Large intestine (tissue), 3 donors: Measurements from ENCODE around the gene ATP6V0C. TPM values are rescaled to one million over a fixed set of nuclear protein-coding genes. Genes with fewer than 3 reads are reported as not detected.

Experiments used
- DNase-seq, 2 donors: peaks; one replicate each; pipeline versions ENCODE4 v3.0.0 to v3.0.0-alpha.2; 2013
- H3K27ac ChIP-seq: one replicate; pipeline ENCODE4 v1.5.1; 2013; ENCODE audit warnings: low read length
- H3K27me3 ChIP-seq: 2 replicates; pipeline ENCODE4 v1.6.1; 2013; ENCODE audit warnings: low read length; ENCODE audit not compliant: control insufficient read depth, insufficient read depth
- H3K36me3 ChIP-seq: 2 replicates; pipeline ENCODE4 v1.6.1; 2013; ENCODE audit warnings: low read length; ENCODE audit not compliant: control insufficient read depth, insufficient read depth
- H3K4me1 ChIP-seq: one replicate; pipeline ENCODE4 v1.6.1; 2013; ENCODE audit warnings: low read length; ENCODE audit not compliant: control insufficient read depth, insufficient read depth
- H3K4me3 ChIP-seq: one replicate; pipeline ENCODE4 v1.5.1; 2013; ENCODE audit warnings: low read length
- H3K9me3 ChIP-seq: one replicate; pipeline ENCODE4 v1.6.1; 2013; ENCODE audit warnings: mild to moderate bottlenecking, low read depth, low read length, moderate library complexity; ENCODE audit not compliant: control insufficient read depth
- WGBS: methylation state at CpG from one replicate; pipeline ENCODE4 v1.1.5; 2013; ENCODE audit warnings: low lambda C conversion rate; ENCODE audit not compliant: insufficient coverage; 5-methylcytosine and 5-hydroxymethylcytosine counted together
- polyA plus RNA-seq: library from polyadenylated mRNA; unstranded; fragments of 120-200 nt; gene quantifications from one replicate; pipeline ENCODE4 v1.2.1, GENCODE V29; 2013

ATP6V0C gene
- polyA plus RNA-seq, 1 donor, result 246 TPM

DNA sequence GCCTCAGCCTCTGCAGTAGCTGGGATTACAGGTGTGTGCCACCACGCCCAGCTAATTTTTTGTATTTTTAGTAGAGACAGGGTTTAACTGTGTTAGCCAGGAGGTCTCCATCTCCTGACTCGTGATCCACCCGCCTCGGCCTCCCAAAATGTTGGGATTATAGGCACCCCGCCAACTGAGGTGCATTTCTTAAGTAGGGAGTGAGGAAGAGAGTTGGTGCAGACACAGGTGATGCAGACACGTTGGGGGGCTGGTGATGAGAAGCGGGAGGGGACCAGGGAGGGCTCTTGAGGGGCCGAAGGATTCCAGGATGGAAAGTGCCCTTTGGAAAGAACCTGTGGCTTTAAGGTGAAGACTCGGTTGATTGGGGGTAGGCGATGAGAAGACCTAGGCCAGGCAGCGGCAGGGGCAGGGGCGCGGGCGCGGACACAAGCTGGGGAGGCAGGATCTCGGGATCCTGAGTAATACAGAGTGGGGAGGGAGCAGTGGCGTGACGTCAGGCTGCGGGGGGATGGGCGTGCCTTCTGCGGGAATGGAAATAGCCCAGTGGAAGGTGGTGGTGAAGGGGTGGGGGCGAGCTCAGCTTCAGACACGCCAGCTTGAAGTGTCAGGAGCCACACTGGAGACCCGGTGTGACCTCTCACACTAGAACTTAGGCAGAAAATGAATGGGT lies 2.5 kb upstream of the ATP6V0C start:
- H3K27me3 ChIP-seq, result no peaks in the 10 kb centered on the region
- peaks cover 34% of the 10 kb centered on the region for H3K4me1 ChIP-seq
- peaks cover 3% of the 10 kb centered on the region for H3K36me3 ChIP-seq
- no peaks in the 10 kb centered on the region for H3K9me3 ChIP-seq
- H3K4me3 ChIP-seq, result no peak overlapping the region
- no CpG with 5 or more reads among the region's 24 CpGs for WGBS
- no peak overlapping the region for H3K27ac ChIP-seq
- DNase-seq, result peak; percentile 67 to 72

GRCh38 chr16:2511996-2512734 lies 1.6 kb upstream of the ATP6V0C start:
- H3K4me3 ChIP-seq, result no peak overlapping the region
- no CpG with 5 or more reads among the region's 17 CpGs for WGBS
- peak overlapping the region; percentile 74 for H3K27ac ChIP-seq
- H3K4me1 ChIP-seq, result peaks cover 43% of the 10 kb centered on the region
- H3K27me3 ChIP-seq, result no peaks in the 10 kb centered on the region
- no peak for DNase-seq
- H3K36me3 ChIP-seq, result peaks cover 10% of the 10 kb centered on the region
- no peaks in the 10 kb centered on the region for H3K9me3 ChIP-seq

DNA sequence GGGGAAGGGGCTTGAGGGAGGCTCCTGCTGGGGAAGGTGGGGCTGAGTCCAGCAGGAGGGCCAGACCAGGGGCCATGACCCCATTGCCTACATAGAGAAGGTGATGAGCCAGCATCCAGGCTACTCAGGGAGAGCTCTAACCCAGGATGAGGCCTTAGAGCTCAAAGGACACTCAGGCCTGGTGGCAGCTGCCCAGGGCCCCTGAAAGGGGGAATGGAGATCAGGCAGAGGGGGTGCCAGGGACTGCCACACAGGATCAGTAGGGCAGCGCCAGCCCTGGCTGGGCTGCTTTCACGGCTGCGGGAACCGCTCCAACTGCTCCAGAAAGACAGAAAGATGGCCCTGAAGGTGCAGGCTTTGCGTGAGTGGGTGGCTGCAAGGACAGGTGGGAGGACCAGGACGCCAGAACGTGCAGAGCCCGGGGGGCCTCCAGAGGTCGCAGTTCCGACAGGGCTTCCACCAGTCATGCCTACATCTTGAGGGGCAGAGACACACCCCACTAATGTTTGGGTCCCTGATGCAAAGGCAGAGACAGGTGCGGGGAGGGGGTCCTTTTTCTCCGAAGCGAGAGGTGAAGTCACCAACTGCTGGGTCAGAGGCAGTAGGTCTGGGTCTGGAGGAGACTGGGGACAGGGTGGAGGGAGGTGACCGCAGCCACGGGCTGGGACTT lies 882 bp upstream of the ATP6V0C start:
- Histone ChIP-seq H3K9me3 (no peaks in the 10 kb centered on the region), H3K27me3 (no peaks in the 10 kb centered on the region), H3K27ac (peak overlapping the region; percentile 74), H3K4me3 (peak overlapping the region; percentile 40), H3K36me3 (peaks cover 10% of the 10 kb centered on the region), H3K4me1 (peaks cover 46% of the 10 kb centered on the region)
- peak in 1 of 2 donors; percentile 59 for DNase-seq
- no CpG with 5 or more reads among the region's 15 CpGs for WGBS

DNA sequence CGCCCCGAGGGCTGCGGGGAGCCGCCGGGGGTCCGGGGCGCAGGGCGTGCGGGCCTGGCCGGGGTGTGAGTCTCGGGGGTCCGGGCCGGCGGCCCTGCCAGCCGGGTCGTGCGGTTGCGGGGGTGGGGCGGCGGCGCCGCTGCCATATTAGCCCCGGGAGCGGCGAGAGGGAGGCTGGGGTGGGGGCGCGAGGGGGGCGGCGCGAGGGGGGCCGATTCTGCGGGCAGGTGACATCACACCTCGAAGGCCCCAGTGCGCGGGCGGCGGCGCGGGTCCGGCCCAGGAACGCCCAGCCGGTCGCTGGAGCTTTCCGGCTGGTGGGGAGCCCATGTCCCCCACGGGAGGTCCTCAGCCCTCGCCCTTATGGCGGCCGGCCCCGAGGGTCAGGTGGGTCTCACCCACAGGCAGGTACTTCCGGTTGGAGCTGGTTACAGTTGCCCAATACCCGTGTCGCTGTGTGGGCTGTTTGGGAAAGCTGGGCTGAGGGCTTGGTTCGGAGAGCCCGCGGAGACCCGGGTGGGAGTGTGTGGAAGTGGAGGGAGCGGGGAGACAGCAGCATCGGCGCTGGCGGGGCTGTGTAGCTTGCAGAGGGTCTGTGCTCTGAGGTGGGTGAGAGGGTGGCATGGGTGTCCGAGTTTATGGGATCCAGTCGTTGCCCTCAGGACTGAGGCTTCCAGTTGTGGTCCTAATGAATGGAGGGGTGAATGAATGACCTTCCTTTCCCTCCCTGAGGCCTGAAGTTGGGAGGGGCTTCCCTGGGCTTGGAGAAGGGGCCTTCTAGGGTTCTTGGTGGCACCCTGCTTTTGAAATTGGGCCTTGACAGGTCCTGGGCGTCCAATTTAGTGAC lies 804 bp downstream of the ATP6V0C start:
- Histone ChIP-seq H3K27me3 (no peaks in the 10 kb centered on the region), H3K4me3 (peak overlapping the region; percentile 82), H3K9me3 (peaks cover 6% of the 10 kb centered on the region), H3K36me3 (peaks cover 22% of the 10 kb centered on the region), H3K4me1 (peaks cover 62% of the 10 kb centered on the region), H3K27ac (peak overlapping the region; percentile 90)
- DNase-seq, result peak in 1 of 2 donors; percentile 45
- no CpG with 5 or more reads among the region's 63 CpGs for WGBS

- peak in 1 of 2 donors; percentile 59 for DNase-seq
- no peaks in the 10 kb centered on the region for H3K27me3 ChIP-seq
- H3K27ac ChIP-seq, result peak overlapping the region; percentile 84
- H3K36me3 ChIP-seq, result peaks cover 23% of the 10 kb centered on the region
- no CpG with 5 or more reads among the region's 14 CpGs for WGBS
- peaks cover 6% of the 10 kb centered on the region for H3K9me3 ChIP-seq
- H3K4me3 ChIP-seq, result peak overlapping the region; percentile 82
- H3K4me1 ChIP-seq, result peaks cover 63% of the 10 kb centered on the region
Observed at GRCh38 chr16:2515180-2515851, 1.6 kb downstream of the ATP6V0C start.

- 83% methylated on average over 4 of the region's 11 CpGs for WGBS
- Histone ChIP-seq H3K4me1 (peaks cover 63% of the 10 kb centered on the region), H3K27ac (peak overlapping the region; percentile 54), H3K9me3 (peaks cover 6% of the 10 kb centered on the region), H3K27me3 (no peaks in the 10 kb centered on the region), H3K4me3 (peak overlapping the region; percentile 82), H3K36me3 (peaks cover 23% of the 10 kb centered on the region)
- peak; percentile 64 to 73 for DNase-seq
Observed at GRCh38 chr16:2516391-2517240, 2.9 kb downstream of the ATP6V0C start.

DNA sequence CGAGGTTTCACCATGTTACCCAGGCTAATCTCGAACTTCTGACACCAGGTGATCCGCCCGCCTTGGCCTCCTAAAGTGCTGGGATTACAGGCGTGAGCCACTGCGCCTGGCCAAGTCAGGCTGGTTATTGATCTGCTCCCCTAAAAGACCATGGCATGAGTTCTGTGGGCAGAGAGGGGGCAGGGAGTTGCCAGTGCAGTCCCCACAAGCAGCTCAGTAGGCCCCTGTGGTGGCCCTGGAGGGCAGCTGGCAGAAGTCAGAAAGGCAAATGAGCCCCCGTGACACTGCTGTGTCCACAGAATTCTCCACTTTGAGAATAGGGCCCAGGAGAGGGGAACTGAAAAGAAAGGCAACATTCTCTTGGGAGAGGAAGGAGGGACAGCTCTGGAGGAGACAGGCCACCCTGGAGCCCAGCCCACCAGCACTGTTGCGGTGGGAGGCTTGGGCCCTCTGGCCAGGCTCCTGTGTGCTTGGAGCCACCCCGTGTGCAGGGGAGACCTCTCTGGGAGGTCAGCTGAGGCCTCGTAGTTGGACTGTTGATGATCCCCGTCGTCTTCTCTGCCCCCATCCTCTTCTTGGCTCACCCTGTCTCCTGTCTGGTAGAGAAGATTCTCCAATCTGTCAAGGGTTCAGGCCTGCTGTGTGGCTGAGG lies 4.3 kb downstream of the ATP6V0C start:
- no peak for DNase-seq
- WGBS, result no CpG with 5 or more reads among the region's 12 CpGs
- Histone ChIP-seq H3K4me1 (peaks cover 56% of the 10 kb centered on the region), H3K4me3 (no peak overlapping the region), H3K36me3 (peaks cover 29% of the 10 kb centered on the region), H3K27ac (no peak overlapping the region), H3K27me3 (no peaks in the 10 kb centered on the region), H3K9me3 (peaks cover 6% of the 10 kb centered on the region)

- Histone ChIP-seq H3K4me1 (peaks cover 61% of the 10 kb centered on the region), H3K27ac (peak overlapping the region; percentile 57), H3K36me3 (peaks cover 34% of the 10 kb centered on the region), H3K9me3 (peaks cover 6% of the 10 kb centered on the region), H3K4me3 (no peak overlapping the region), H3K27me3 (no peaks in the 10 kb centered on the region)
- WGBS, result no CpG with 5 or more reads among the region's 39 CpGs
- no peak for DNase-seq
Observed at GRCh38 chr16:2518823-2519710, 5.3 kb downstream of the ATP6V0C start.
